BLaER1 (cell line): ENCODE data around the gene DNAJC1.
"Not testable (repeated sequence)": the region's sequence is repeated elsewhere in the genome, so short reads cannot be mapped to it uniquely, and the experiment has no call there.

Source experiments
- H3K27ac ChIP-seq: shearing (Covaris generic); formaldehyde crosslinking; 2 replicates; pipeline ENCODE4 v1.8.1; 2022
- H3K27me3 ChIP-seq: shearing (Covaris generic); formaldehyde crosslinking; 2 replicates; pipeline ENCODE4 v1.8.1; 2022
- H3K36me3 ChIP-seq: shearing (Covaris generic); formaldehyde crosslinking; 2 replicates; pipeline ENCODE4 v1.8.1; 2022
- H3K4me1 ChIP-seq: shearing (Covaris generic); formaldehyde crosslinking; 2 replicates; pipeline ENCODE4 v1.8.1; 2022
- H3K4me2 ChIP-seq: shearing (Covaris generic); formaldehyde crosslinking; 2 replicates; pipeline ENCODE4 v1.8.1; 2022
- H3K4me3 ChIP-seq: shearing (Covaris generic); formaldehyde crosslinking; 2 replicates; pipeline ENCODE4 v1.8.1; 2022
- H3K9ac ChIP-seq: shearing (Covaris generic); formaldehyde crosslinking; 2 replicates; pipeline ENCODE4 v1.8.1; 2022
- H3K9me3 ChIP-seq: shearing (Covaris generic); formaldehyde crosslinking; 2 replicates; pipeline ENCODE4 v1.8.1; 2022
- H4K20me1 ChIP-seq: shearing (Covaris generic); formaldehyde crosslinking; 2 replicates; pipeline ENCODE4 v1.8.1; 2022
- Cebpa-rat ChIP-seq: shearing (Covaris generic); IDR thresholded peaks from 2 replicates; pipeline ENCODE4 v1.8.1; 2022

Gene DNAJC1

DNA sequence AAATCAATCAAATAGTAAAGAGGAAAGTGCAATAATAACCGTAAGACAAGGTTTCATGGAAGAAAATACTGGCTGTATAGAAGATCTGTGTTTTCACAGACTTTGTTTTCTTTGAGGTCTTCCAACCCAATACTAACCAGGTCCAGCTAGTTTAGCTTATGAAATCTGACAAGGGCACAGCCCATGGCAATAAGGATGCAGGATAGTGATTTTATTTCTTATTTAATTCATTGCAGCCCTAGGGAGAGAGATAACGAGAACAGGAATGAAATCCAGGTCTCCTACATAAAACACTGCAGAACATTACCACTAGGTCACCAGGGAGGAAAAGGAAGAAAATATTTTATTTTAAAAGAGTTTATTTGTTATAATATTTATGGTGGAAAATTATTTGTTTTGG, 145.1 kb downstream of the DNAJC1 start:
- Histone ChIP-seq H3K9ac (no peak overlapping the region), H3K36me3 (no peaks in the 10 kb centered on the region), H4K20me1 (no peaks in the 10 kb centered on the region), H3K4me3 (no peak overlapping the region), H3K4me1 (no peaks in the 10 kb centered on the region), H3K27me3 (no peaks in the 10 kb centered on the region), H3K27ac (no peak overlapping the region), H3K9me3 (no peaks in the 10 kb centered on the region), H3K4me2 (no peak overlapping the region)
- TF ChIP-seq Cebpa-rat = no peak

DNA sequence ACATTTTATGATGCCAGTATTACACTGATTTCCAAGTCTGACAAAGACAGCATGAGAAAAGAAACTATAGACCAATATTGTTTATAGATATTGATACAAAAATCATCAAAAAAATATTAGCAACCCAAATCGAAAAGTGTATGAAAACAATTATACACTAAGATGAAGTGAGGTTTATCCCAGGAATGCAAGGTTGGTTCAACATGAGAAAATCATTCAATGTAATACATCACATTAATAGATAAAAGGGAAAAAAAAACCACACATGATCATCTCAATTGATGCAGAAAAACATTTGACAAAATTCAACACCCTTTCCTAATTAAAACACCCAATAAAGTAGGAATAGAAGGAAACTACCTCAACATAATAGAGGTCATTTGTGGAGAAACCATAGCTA, 153.9 kb downstream of the DNAJC1 start:
- no peak overlapping the region for H3K9ac ChIP-seq
- H3K36me3 ChIP-seq = no peaks in the 10 kb centered on the region
- H3K27me3 ChIP-seq = no peaks in the 10 kb centered on the region
- no peaks in the 10 kb centered on the region for H4K20me1 ChIP-seq
- no peak overlapping the region for H3K27ac ChIP-seq
- H3K4me1 ChIP-seq = no peaks in the 10 kb centered on the region
- no peak for TF ChIP-seq Cebpa-rat
- H3K4me2 ChIP-seq = no peak overlapping the region
- H3K4me3 ChIP-seq = no peak overlapping the region
- peaks cover 13% of the 10 kb centered on the region for H3K9me3 ChIP-seq

DNA sequence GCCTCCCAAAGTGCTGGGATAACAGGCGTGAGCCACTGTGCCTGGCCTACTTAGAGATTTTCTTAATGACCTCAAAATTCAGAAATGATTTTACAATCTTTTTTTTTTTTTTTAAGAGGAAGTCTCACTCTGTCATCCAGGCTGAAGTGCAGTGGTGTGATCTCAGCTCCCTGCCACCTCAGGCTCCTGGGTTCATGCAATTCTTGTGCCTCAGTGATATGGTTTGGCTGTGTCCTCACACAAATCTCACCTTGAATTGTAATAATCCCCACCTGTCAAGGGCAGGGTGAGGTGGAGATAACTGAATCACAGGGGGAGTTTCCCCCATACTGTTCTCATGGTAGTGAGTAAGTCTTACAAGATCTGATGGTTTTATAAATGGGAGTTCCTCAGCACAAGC, 159.9 kb downstream of the DNAJC1 start:
- no peak overlapping the region for H3K4me3 ChIP-seq
- H3K9me3 ChIP-seq = no peaks in the 10 kb centered on the region
- H3K4me2 ChIP-seq = no peak overlapping the region
- H3K4me1 ChIP-seq = no peaks in the 10 kb centered on the region
- H3K9ac ChIP-seq = no peak overlapping the region
- no peaks in the 10 kb centered on the region for H3K27me3 ChIP-seq
- H3K27ac ChIP-seq = no peak overlapping the region
- no peak for TF ChIP-seq Cebpa-rat
- no peaks in the 10 kb centered on the region for H3K36me3 ChIP-seq
- no peaks in the 10 kb centered on the region for H4K20me1 ChIP-seq

- not testable (repeated sequence) for H3K36me3 ChIP-seq, H3K4me2 ChIP-seq, H3K4me1 ChIP-seq, H3K9ac ChIP-seq, H3K4me3 ChIP-seq, H3K27me3 ChIP-seq, H4K20me1 ChIP-seq, H3K27ac ChIP-seq
- peaks cover 15% of the 10 kb centered on the region for H3K9me3 ChIP-seq
Measured at GRCh38 chr10:21841273-21841672, 162.3 kb downstream of the DNAJC1 start.

DNA sequence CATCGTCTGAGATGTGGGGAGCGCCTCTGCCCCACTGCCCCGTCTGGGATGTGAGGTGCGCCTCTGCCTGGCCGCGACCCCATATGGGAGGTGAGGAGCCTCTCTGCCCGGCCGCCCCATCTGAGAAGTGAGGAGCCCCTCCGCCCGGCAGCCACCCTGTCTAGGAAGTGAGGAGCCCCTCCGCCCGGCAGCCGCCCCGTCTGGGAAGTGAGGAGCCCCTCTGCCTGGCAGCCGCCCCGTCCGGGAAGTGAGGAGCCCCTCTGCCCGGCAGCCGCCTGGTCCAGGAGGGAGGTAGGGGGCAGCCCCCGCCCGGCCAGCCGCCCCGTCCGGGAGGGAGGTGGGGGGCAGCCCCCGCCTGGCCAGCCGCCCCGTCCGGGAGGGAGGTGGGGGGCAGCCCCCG, 166.0 kb downstream of the DNAJC1 start:
- not testable (repeated sequence) for H3K36me3 ChIP-seq, H3K9ac ChIP-seq, H3K4me1 ChIP-seq, H3K27ac ChIP-seq, H3K27me3 ChIP-seq, H3K4me3 ChIP-seq, H4K20me1 ChIP-seq, H3K4me2 ChIP-seq
- peaks cover 45% of the 10 kb centered on the region for H3K9me3 ChIP-seq

- H3K4me3 ChIP-seq, H3K36me3 ChIP-seq, H3K27me3 ChIP-seq, H3K4me2 ChIP-seq, H3K9ac ChIP-seq, H4K20me1 ChIP-seq, H3K27ac ChIP-seq, H3K4me1 ChIP-seq: not testable (repeated sequence)
- H3K9me3 ChIP-seq = peaks cover 58% of the 10 kb centered on the region
Measured at GRCh38 chr10:21834574-21834973, 169.0 kb downstream of the DNAJC1 start.

DNA sequence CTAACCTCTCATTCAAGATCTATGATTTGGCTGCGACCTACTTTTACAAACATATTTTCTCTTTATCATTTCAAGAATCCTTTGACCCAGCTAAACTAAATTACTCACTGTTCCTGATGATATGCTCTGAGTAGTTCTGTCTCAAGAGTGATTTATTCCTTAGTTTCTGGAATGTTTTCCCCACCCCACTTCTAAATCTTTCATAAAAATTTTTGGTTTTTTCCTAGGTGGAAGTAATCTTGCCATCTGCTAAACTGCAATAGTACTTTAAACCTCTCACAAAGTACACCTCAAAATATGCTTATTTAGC, 170.8 kb downstream of the DNAJC1 start:
- H3K36me3 ChIP-seq = peaks cover 9% of the 10 kb centered on the region; the same call in 1 of the 2 replicates
- peaks cover 70% of the 10 kb centered on the region for H3K9me3 ChIP-seq
- no peaks in the 10 kb centered on the region for H4K20me1 ChIP-seq
- no peak for TF ChIP-seq Cebpa-rat
- H3K27ac ChIP-seq = no peak overlapping the region
- no peaks in the 10 kb centered on the region for H3K27me3 ChIP-seq
- no peak overlapping the region for H3K4me3 ChIP-seq
- no peaks in the 10 kb centered on the region for H3K4me1 ChIP-seq
- H3K9ac ChIP-seq = no peak overlapping the region
- H3K4me2 ChIP-seq = no peak overlapping the region

DNA sequence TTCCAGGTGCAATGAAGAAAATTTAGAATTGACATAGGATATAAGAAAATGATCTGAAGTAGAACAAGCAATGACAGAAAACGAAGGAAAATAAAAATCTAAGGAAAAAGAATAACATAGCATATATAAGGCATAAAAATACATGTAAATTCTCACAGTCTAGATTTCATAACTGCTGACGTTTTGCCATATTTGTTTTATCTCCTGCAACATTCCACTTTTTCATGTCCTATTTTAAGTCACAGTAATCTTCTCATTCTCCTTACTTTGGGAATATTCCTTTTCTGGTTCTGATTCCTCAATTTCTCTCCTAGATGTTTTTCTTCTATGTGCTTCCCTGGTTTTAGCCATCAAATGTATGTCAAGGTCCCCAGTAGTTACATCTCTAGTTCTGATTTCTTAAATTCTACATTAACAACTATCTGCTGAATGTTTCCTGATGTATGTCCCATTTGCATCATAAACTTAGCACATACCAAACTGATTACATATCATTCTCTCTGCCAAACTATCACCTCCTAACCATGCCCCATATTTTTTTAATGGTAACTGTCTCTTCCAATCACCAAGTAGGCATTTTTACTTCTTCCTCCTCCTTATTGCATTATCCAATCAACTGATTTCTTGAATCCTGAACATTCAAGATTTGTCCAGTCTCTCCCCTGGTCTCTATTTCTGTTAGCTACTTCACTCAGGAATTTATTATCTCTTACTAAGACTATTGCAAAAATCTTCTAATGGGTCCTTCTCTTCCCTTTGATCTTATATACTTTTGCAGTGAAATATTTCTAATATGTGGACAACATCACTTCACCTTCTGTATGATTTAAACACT, 171.3 kb downstream of the DNAJC1 start:
- Histone ChIP-seq H3K4me3 (no peak overlapping the region), H3K4me1 (no peaks in the 10 kb centered on the region), H3K9me3 (peaks cover 68% of the 10 kb centered on the region), H3K4me2 (no peak overlapping the region), H3K27me3 (no peaks in the 10 kb centered on the region), H3K9ac (no peak overlapping the region), H3K36me3 (peaks cover 9% of the 10 kb centered on the region; the same call in 1 of the 2 replicates), H3K27ac (no peak overlapping the region), H4K20me1 (no peaks in the 10 kb centered on the region)
- no peak for TF ChIP-seq Cebpa-rat

GRCh38 chr10:21830037-21830436, 173.5 kb downstream of the DNAJC1 start:
- Histone ChIP-seq H3K4me3 (no peak overlapping the region), H3K4me2 (no peak overlapping the region), H3K27me3 (no peaks in the 10 kb centered on the region), H3K36me3 (peaks cover 12% of the 10 kb centered on the region; the same call in 1 of the 2 replicates), H3K9me3 (peaks cover 74% of the 10 kb centered on the region), H3K27ac (no peak overlapping the region), H4K20me1 (no peaks in the 10 kb centered on the region), H3K9ac (no peak overlapping the region), H3K4me1 (no peaks in the 10 kb centered on the region)
- TF ChIP-seq Cebpa-rat = no peak

GRCh38 chr10:21827308-21827707, 176.2 kb downstream of the DNAJC1 start:
- Histone ChIP-seq H3K27ac (no peak overlapping the region), H3K36me3 (0 out of 2 replicates have a peak, but pooled peaks cover 3% of the 10 kb centered on the region), H3K9me3 (peaks cover 56% of the 10 kb centered on the region), H3K4me2 (no peak overlapping the region), H3K9ac (no peak overlapping the region), H4K20me1 (no peaks in the 10 kb centered on the region), H3K4me3 (no peak overlapping the region), H3K4me1 (no peaks in the 10 kb centered on the region), H3K27me3 (no peaks in the 10 kb centered on the region)
- TF ChIP-seq Cebpa-rat = no peak

- Histone ChIP-seq H3K36me3 (0 out of 2 replicates have a peak, but pooled peaks cover 3% of the 10 kb centered on the region), H3K9ac (no peak overlapping the region), H3K4me3 (no peak overlapping the region), H3K27me3 (no peaks in the 10 kb centered on the region), H3K4me2 (no peak overlapping the region), H3K27ac (no peak overlapping the region), H3K9me3 (peaks cover 56% of the 10 kb centered on the region), H3K4me1 (no peaks in the 10 kb centered on the region), H4K20me1 (no peaks in the 10 kb centered on the region)
- TF ChIP-seq Cebpa-rat = no peak
Measured at GRCh38 chr10:21826725-21827124, 176.8 kb downstream of the DNAJC1 start.
